Keratinocyte (primary cell): ENCODE results near the gene GDPD5. TPM values are rescaled to one million over a fixed set of nuclear protein-coding genes. Genes with fewer than 3 reads are reported as not detected.
A peak's percentile ranks its signal among the peaks of the same experiment; 100 is the strongest.

Experiments used
- DNase-seq: peaks from one replicate; pipeline ENCODE4 v3.0.0-alpha.2; 2011; ENCODE audit warnings: low read depth, missing footprints, low spot score
- FAIRE-seq: peaks from 2 replicates; lab custom pipeline; 2011; peaks lifted over from hg19 to GRCh38; lab: Jason Lieb, UNC
- H2AFZ ChIP-seq: 2 replicates; pipeline ENCODE4 v1.6.0; 2012; ENCODE audit warnings: low read length, control low read depth, inconsistent platforms; ENCODE audit not compliant: control insufficient read depth
- H3K27ac ChIP-seq: 2 replicates; pipeline ENCODE4 v1.5.1; 2011; ENCODE audit warnings: low read length; ENCODE audit not compliant: control insufficient read depth, insufficient read depth
- H3K27me3 ChIP-seq: 3 replicates; pipeline ENCODE4 v1.6.0; 2011; ENCODE audit warnings: low read length; ENCODE audit not compliant: control insufficient read depth, insufficient read depth; ENCODE audit errors: extremely low read depth
- H3K36me3 ChIP-seq, 2 experiments: 2 replicates in 1 of 2; 3 replicates in 1 of 2; pipeline ENCODE4 v1.5.1; 2011; ENCODE audit warnings: low read length in 2 of 2, mild to moderate bottlenecking in 1 of 2; ENCODE audit not compliant: control insufficient read depth in 2 of 2, insufficient read depth in 2 of 2; ENCODE audit errors: extremely low read depth in 1 of 2
- H3K4me1 ChIP-seq: 3 replicates; pipeline ENCODE4 v1.5.1; 2011; ENCODE audit warnings: low read length; ENCODE audit not compliant: control insufficient read depth, insufficient read depth; ENCODE audit errors: extremely low read depth
- H3K4me2 ChIP-seq: 3 replicates; pipeline ENCODE4 v1.6.0; 2011; ENCODE audit warnings: low read depth, low read length; ENCODE audit not compliant: control insufficient read depth, insufficient read depth; ENCODE audit errors: extremely low read depth
- H3K4me3 ChIP-seq, 3 experiments: fragments of 200-600 bp in 1 of 3; sonication (generic) in 1 of 3; 2 replicates in 2 of 3; 3 replicates in 1 of 3; pipeline ENCODE4 v1.5.1; 2011 to 2016; ENCODE audit warnings: low read length in 3 of 3, mild to moderate bottlenecking in 3 of 3, control low read depth in 2 of 3, inconsistent platforms in 1 of 3, low read depth in 1 of 3, mixed read lengths in 1 of 3, mixed run types in 1 of 3, moderate library complexity in 1 of 3; ENCODE audit not compliant: control insufficient read depth in 2 of 3, insufficient read depth in 2 of 3; ENCODE audit errors: extremely low read depth in 1 of 3
- H3K79me2 ChIP-seq: 2 replicates; pipeline ENCODE4 v1.6.0; 2012; ENCODE audit warnings: low read length; ENCODE audit not compliant: control insufficient read depth, insufficient read depth
- H3K9ac ChIP-seq: 3 replicates; pipeline ENCODE4 v1.6.0; 2011; ENCODE audit warnings: low read length; ENCODE audit not compliant: control insufficient read depth, insufficient read depth; ENCODE audit errors: extremely low read depth
- H3K9me1 ChIP-seq: 3 replicates; pipeline ENCODE4 v1.6.0; 2011; ENCODE audit warnings: low read length; ENCODE audit not compliant: control insufficient read depth, insufficient read depth; ENCODE audit errors: extremely low read depth
- H3K9me3 ChIP-seq: 2 replicates; pipeline ENCODE4 v1.5.1; 2012; ENCODE audit warnings: low read depth, low read length; ENCODE audit not compliant: control insufficient read depth
- H4K20me1 ChIP-seq: 3 replicates; pipeline ENCODE4 v1.6.0; 2011; ENCODE audit warnings: low read length; ENCODE audit not compliant: control insufficient read depth, insufficient read depth; ENCODE audit errors: extremely low read depth
- EZH2 ChIP-seq: IDR thresholded peaks from one replicate; pipeline ENCODE4 v1.6.1; 2012; ENCODE audit warnings: inconsistent platforms, mild to moderate bottlenecking, low read length, moderate library complexity
- dilution Hi-C: fragments of 300-500 bp; cut with MboI; formaldehyde crosslinking; loops from one replicate; pipeline ENCODE4 v1.7.0; 2020; ENCODE audit warnings: low sequenced_read_pairs; ENCODE audit not compliant: extremely low pct_ligation_motif_present
- polyA plus RNA-seq, 5 experiments: library from polyadenylated mRNA; depleted of rRNA in 3 of 5; stranded (reverse) in 3 of 5; stranded (forward) in 1 of 5; unstranded in 1 of 5; fragments of >200 nt; gene quantifications; 1 replicate in 1 of 5; 2 replicates in 3 of 5; 3 replicates in 1 of 5; pipeline versions ENCODE4 v1.2.1 to v1.2.3, GENCODE V29; 2011 to 2012; ENCODE audit warnings: missing spikeins in 2 of 5, low read depth in 1 of 5, low replicate concordance in 1 of 5
- TF ChIP-seq, protein P1 (sequence below), 3 experiments: IDR thresholded peaks in 1 of 3; conservative IDR thresholded peaks in 1 of 3; optimal IDR thresholded peaks in 1 of 3; 2 replicates in 2 of 3; 3 replicates in 1 of 3; pipeline versions ENCODE3 to v1.5.1; 2011; ENCODE audit warnings: low read length in 3 of 3, mild to moderate bottlenecking in 3 of 3, moderate library complexity in 2 of 3, control low read depth in 1 of 3, inconsistent platforms in 1 of 3; ENCODE audit not compliant: insufficient read depth in 2 of 3; ENCODE audit errors: extremely low read depth in 1 of 3

GDPD5 gene
- polyA plus RNA-seq, 1 donor (not counting 4 experiments of a cell fraction or from before 2014, with no cell fraction given), result 2.1 TPM

DNA sequence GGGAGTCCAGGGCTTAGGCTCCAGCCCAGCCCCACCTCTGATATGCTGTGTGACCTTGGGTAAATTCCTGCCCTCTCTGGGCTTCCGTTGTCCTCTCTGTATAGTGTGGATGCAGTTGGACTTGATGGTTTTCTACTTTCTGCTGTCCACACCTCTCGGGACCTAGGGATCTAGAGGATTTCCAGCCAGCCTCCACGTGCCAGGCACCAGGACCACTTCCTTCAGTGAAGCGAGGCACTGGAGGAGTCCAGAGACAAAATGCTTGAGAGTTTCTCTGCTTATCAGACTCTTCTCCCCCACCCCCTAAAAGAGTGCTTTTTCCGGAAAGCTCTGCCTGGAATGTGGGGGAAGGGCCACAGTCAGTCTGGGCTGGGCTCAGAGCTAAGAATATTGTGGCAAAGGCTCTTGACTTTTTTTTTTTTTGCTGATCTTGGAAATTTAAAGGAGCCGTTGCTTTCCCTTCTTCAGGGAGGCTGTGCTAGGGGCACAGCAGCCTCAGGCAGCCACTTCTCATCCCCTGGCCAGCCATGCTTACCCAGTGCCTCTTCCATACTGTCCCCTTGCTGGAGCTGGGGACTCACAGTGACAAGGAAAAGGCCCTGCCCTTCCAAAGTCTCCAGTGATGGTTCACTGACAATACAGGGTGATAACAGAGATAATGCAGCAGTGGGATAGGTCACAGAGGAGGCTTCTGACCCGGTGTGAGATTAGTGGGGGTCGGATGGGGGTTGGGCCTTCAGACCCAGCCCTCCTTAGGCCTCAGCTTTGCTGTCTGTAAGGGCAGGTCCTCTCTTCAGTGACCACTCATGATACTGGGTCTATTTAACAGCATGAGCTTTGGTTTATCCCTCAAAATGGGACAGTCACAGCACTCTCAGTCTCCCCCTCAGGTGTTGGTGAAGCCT is 33.5 kb upstream of the GDPD5 start:
- no peak overlapping the region for H3K4me3 ChIP-seq
- no peak for FAIRE-seq
- DNase-seq, result no peak
- no peaks in the 10 kb centered on the region for H4K20me1 ChIP-seq
- H3K9ac ChIP-seq, result no peak overlapping the region
- H3K27me3 ChIP-seq, result no peaks in the 10 kb centered on the region
- no peak for TF ChIP-seq EZH2
- TF ChIP-seq, protein P1, sequence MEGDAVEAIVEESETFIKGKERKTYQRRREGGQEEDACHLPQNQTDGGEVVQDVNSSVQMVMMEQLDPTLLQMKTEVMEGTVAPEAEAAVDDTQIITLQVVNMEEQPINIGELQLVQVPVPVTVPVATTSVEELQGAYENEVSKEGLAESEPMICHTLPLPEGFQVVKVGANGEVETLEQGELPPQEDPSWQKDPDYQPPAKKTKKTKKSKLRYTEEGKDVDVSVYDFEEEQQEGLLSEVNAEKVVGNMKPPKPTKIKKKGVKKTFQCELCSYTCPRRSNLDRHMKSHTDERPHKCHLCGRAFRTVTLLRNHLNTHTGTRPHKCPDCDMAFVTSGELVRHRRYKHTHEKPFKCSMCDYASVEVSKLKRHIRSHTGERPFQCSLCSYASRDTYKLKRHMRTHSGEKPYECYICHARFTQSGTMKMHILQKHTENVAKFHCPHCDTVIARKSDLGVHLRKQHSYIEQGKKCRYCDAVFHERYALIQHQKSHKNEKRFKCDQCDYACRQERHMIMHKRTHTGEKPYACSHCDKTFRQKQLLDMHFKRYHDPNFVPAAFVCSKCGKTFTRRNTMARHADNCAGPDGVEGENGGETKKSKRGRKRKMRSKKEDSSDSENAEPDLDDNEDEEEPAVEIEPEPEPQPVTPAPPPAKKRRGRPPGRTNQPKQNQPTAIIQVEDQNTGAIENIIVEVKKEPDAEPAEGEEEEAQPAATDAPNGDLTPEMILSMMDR (optimal IDR thresholded peaks at IDR 0.05 in 1 of 3, IDR thresholded peaks at IDR 0.05 in 1 of 3, conservative IDR thresholded peaks at IDR 0.05 in 1 of 3; ENCODE audit: extremely low read depth in 1 of 3, insufficient read depth in 2 of 3, low read length in 3 of 3), result no peak
- no peaks in the 10 kb centered on the region for H3K9me1 ChIP-seq
- H3K4me1 ChIP-seq, result peaks cover 38% of the 10 kb centered on the region
- H3K79me2 ChIP-seq, result peaks cover 20% of the 10 kb centered on the region
- dilution Hi-C loops, result no loop called here
- peak overlapping the region; percentile 50 for H3K4me2 ChIP-seq
- no peaks in the 10 kb centered on the region for H3K36me3 ChIP-seq
- H3K9me3 ChIP-seq, result no peaks in the 10 kb centered on the region
- H2AFZ ChIP-seq, result peak overlapping the region; percentile 8
- H3K27ac ChIP-seq, result no peak overlapping the region

DNA sequence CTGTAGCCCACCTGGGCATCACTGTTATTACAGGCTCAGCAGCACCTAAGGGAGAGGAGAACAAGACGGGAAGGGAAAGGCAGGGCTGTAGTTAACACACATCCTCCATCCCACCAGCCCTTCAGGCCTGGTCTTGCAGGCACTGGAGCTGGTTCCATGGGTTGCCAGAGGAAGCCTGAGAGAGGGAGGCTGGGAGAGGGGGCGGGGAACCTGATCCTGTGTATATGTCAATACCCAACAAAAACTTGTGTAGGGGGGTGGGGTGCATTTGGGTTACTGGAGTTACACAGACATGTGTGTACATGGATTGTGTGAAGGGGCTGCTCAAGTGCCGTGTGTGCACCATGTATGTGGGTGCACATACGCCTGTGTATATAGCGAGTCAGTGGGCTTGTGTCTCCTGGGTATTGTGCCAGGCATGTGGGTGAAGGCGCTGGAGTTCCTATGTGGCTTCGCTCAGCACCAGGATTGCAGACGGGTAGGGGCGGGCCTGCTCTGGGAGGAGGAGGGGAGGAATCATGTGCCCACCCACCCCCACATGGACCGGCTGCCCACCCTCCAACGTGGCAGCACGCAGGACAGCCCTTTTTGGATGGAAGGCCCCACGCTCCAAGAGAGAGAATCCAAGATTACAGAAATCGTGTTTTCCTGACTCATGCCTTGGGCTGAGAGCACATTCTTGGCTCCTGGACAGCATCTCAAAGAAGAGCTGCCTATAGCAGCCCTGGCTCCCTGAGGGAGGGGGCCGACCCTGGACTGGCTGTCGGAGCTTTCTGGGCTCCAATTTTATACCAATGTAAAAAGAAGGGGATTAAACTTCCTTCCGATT is 32.1 kb upstream of the GDPD5 start:
- H2AFZ ChIP-seq, result peak overlapping the region; percentile 87
- FAIRE-seq, result no peak

More for the DNA sequence above, 32.1 kb upstream of the GDPD5 start:
- H3K36me3 ChIP-seq, result no peaks in the 10 kb centered on the region
- peaks cover 7% of the 10 kb centered on the region for H3K79me2 ChIP-seq
- H3K9ac ChIP-seq, result no peak overlapping the region
- no peak for DNase-seq
- H3K4me2 ChIP-seq, result peak overlapping the region; percentile 50
- H4K20me1 ChIP-seq, result no peaks in the 10 kb centered on the region
- no peaks in the 10 kb centered on the region for H3K27me3 ChIP-seq
- no peaks in the 10 kb centered on the region for H3K9me1 ChIP-seq
- H3K4me1 ChIP-seq, result peaks cover 28% of the 10 kb centered on the region
- H3K27ac ChIP-seq, result peak overlapping the region; percentile 42
- no peaks in the 10 kb centered on the region for H3K9me3 ChIP-seq
- dilution Hi-C loops, result no loop called here
- no peak overlapping the region for H3K4me3 ChIP-seq
- TF ChIP-seq EZH2, result no peak
- TF ChIP-seq, protein P1 (optimal IDR thresholded peaks at IDR 0.05 in 1 of 3, IDR thresholded peaks at IDR 0.05 in 1 of 3, conservative IDR thresholded peaks at IDR 0.05 in 1 of 3; ENCODE audit: extremely low read depth in 1 of 3, insufficient read depth in 2 of 3, low read length in 3 of 3), result no peak
